HEK293 (cell line): ENCODE measurements around the gene FAAP100.

Experiments
- CTCF ChIA-PET: fragments of 350-600 bp; formaldehyde crosslinking; extraction: SDS; loops from one replicate; lab custom pipeline; 2021; ENCODE audit warnings: antibody characterized with exemption; lab: Yijun Ruan, JAX
- POLR2A ChIA-PET: fragments of 300-600 bp; formaldehyde crosslinking; extraction: SDS; loops from one replicate; lab custom pipeline; 2020; ENCODE audit warnings: antibody characterized with exemption, inconsistent platforms; lab: Yijun Ruan, JAX
- H3K27ac ChIP-seq: fragments of 200-500 bp; sonication (Bioruptor generic); 2 replicates; pipeline ENCODE4 v1.5.1; 2014; ENCODE audit warnings: low read depth, low read length, control low read depth, inconsistent platforms; ENCODE audit errors: extremely low read depth
- H3K36me3 ChIP-seq, 2 experiments: fragments of 200-500 bp in 1 of 2; sonication (Bioruptor generic) in 1 of 2; 1 replicate in 1 of 2; 2 replicates in 1 of 2; pipeline ENCODE4 v1.5.1; 2014 to 2017; ENCODE audit warnings: inconsistent platforms in 2 of 2, low read length in 2 of 2; ENCODE audit not compliant: control insufficient read depth in 2 of 2, insufficient read depth in 1 of 2
- H3K4me1 ChIP-seq: fragments of 200-500 bp; sonication (Bioruptor generic); 2 replicates; pipeline ENCODE4 v1.5.1; 2014; ENCODE audit warnings: mild to moderate bottlenecking, low read length, inconsistent platforms; ENCODE audit not compliant: control insufficient read depth, insufficient read depth
- H3K4me3 ChIP-seq: 2 replicates; pipeline ENCODE4 v1.5.1; 2011; ENCODE audit warnings: low read depth, mild to moderate bottlenecking, control low read depth, low read length, moderate library complexity
- H3K9me3 ChIP-seq: fragments of 200-500 bp; sonication (Bioruptor generic); 2 replicates; pipeline ENCODE4 v1.5.1; 2014; ENCODE audit warnings: low read depth, low read length, inconsistent platforms; ENCODE audit not compliant: control insufficient read depth, insufficient read depth
- HIC1 ChIP-seq: fragments of 450-650 bp; formaldehyde crosslinking; IDR thresholded peaks from 2 replicates; pipeline ENCODE4 v1.5.1; 2016; ENCODE audit warnings: missing biosample characterization, missing genetic modification characterization
- MEIS1 ChIP-seq: sonication (generic); formaldehyde crosslinking; IDR thresholded peaks from 2 replicates; pipeline ENCODE4 v1.8.1; 2022; ENCODE audit warnings: missing genetic modification reagents, mild to moderate bottlenecking, borderline replicate concordance
- PRDM10 ChIP-seq: fragments of 450-650 bp; formaldehyde crosslinking; IDR thresholded peaks from 2 replicates; pipeline ENCODE4 v1.5.1; 2016; ENCODE audit warnings: missing biosample characterization, missing genetic modification characterization
- RBAK ChIP-seq: fragments of 450-650 bp; formaldehyde crosslinking; IDR thresholded peaks from 2 replicates; pipeline ENCODE4 v1.5.1; 2016; ENCODE audit warnings: missing biosample characterization, missing genetic modification characterization
- ZBTB7A ChIP-seq: fragments of 450-650 bp; formaldehyde crosslinking; IDR thresholded peaks from 2 replicates; pipeline ENCODE4 v1.5.1; 2016; ENCODE audit warnings: low read depth, missing biosample characterization, missing genetic modification characterization
- ZBTB8A ChIP-seq: fragments of 450-650 bp; formaldehyde crosslinking; IDR thresholded peaks from 2 replicates; pipeline ENCODE4 v1.5.1; 2016; ENCODE audit warnings: missing biosample characterization, missing genetic modification characterization
- ZIC2 ChIP-seq: fragments of 450-650 bp; formaldehyde crosslinking; IDR thresholded peaks from 2 replicates; pipeline ENCODE4 v1.5.1; 2016; ENCODE audit warnings: missing biosample characterization, missing genetic modification characterization
- ZNF10 ChIP-seq: fragments of 450-650 bp; formaldehyde crosslinking; IDR thresholded peaks from 2 replicates; pipeline ENCODE4 v1.5.1; 2017; ENCODE audit warnings: missing biosample characterization, missing genetic modification characterization
- ZNF114 ChIP-seq: fragments of 450-650 bp; formaldehyde crosslinking; IDR thresholded peaks from 2 replicates; pipeline ENCODE4 v1.5.0; 2017; ENCODE audit warnings: missing biosample characterization, missing genetic modification characterization
- ZNF146 ChIP-seq: fragments of 450-650 bp; formaldehyde crosslinking; IDR thresholded peaks from 2 replicates; pipeline ENCODE4 v1.5.1; 2016; ENCODE audit warnings: missing biosample characterization, missing genetic modification characterization
- ZNF211 ChIP-seq: fragments of 450-650 bp; formaldehyde crosslinking; IDR thresholded peaks from 2 replicates; pipeline ENCODE4 v1.5.1; 2016; ENCODE audit warnings: low read depth, missing biosample characterization, missing genetic modification characterization
- ZNF221 ChIP-seq: fragments of 450-650 bp; formaldehyde crosslinking; IDR thresholded peaks from 2 replicates; pipeline ENCODE4 v1.5.1; 2017; ENCODE audit warnings: missing biosample characterization, missing genetic modification characterization, borderline replicate concordance
- ZNF239 ChIP-seq: fragments of 450-650 bp; formaldehyde crosslinking; IDR thresholded peaks from 2 replicates; pipeline ENCODE4 v1.5.1; 2016; ENCODE audit warnings: missing biosample characterization, missing genetic modification characterization
- ZNF292 ChIP-seq: fragments of 450-650 bp; formaldehyde crosslinking; IDR thresholded peaks from 2 replicates; pipeline ENCODE4 v1.5.1; 2016; ENCODE audit warnings: low read depth, missing biosample characterization, missing genetic modification characterization, borderline replicate concordance
- ZNF324 ChIP-seq: fragments of 450-650 bp; formaldehyde crosslinking; IDR thresholded peaks from 2 replicates; pipeline ENCODE4 v1.5.1; 2016; ENCODE audit warnings: missing biosample characterization, missing genetic modification characterization
- ZNF350 ChIP-seq: fragments of 450-650 bp; formaldehyde crosslinking; IDR thresholded peaks from 2 replicates; pipeline ENCODE4 v1.5.0; 2017; ENCODE audit warnings: missing biosample characterization, mild to moderate bottlenecking, missing genetic modification characterization
- ZNF362 ChIP-seq: fragments of 450-650 bp; formaldehyde crosslinking; IDR thresholded peaks from 2 replicates; pipeline ENCODE4 v1.5.1; 2016; ENCODE audit warnings: missing biosample characterization, missing genetic modification characterization
- ZNF366 ChIP-seq: fragments of 450-650 bp; formaldehyde crosslinking; conservative IDR thresholded peaks from 2 replicates; pipeline ENCODE4 v1.5.1; 2016; ENCODE audit warnings: missing biosample characterization, missing genetic modification characterization
- ZNF514 ChIP-seq: fragments of 450-650 bp; formaldehyde crosslinking; IDR thresholded peaks from 2 replicates; pipeline ENCODE4 v1.5.1; 2016; ENCODE audit warnings: missing biosample characterization, missing genetic modification characterization
- ZNF561 ChIP-seq: fragments of 450-650 bp; IDR thresholded peaks from 2 replicates; pipeline ENCODE4 v1.5.1; 2018; ENCODE audit warnings: missing biosample characterization, missing genetic modification characterization, borderline replicate concordance
- ZNF571 ChIP-seq: fragments of 450-650 bp; formaldehyde crosslinking; IDR thresholded peaks from 2 replicates; pipeline ENCODE4 v1.5.0; 2017; ENCODE audit warnings: missing biosample characterization, missing genetic modification characterization
- ZNF658 ChIP-seq: fragments of 450-650 bp; formaldehyde crosslinking; IDR thresholded peaks from 2 replicates; pipeline ENCODE4; 2016; ENCODE audit warnings: missing biosample characterization, missing genetic modification characterization
- ZNF660 ChIP-seq: fragments of 450-650 bp; IDR thresholded peaks from 2 replicates; pipeline ENCODE4 v1.5.1; 2018; ENCODE audit warnings: missing biosample characterization, mild to moderate bottlenecking, missing genetic modification characterization
- ZNF704 ChIP-seq: fragments of 450-650 bp; formaldehyde crosslinking; IDR thresholded peaks from 2 replicates; pipeline ENCODE4 v1.5.1; 2016; ENCODE audit warnings: missing biosample characterization, missing genetic modification characterization
- TF ChIP-seq, protein P1 (sequence below): fragments of 450-650 bp; formaldehyde crosslinking; optimal IDR thresholded peaks from 2 replicates; pipeline ENCODE3; 2016; ENCODE audit warnings: missing biosample characterization, mild to moderate bottlenecking, missing genetic modification characterization
- TF ChIP-seq, protein P2 (sequence below): fragments of 450-650 bp; formaldehyde crosslinking; IDR thresholded peaks from 2 replicates; pipeline ENCODE4 v1.5.1; 2016; ENCODE audit warnings: missing biosample characterization, missing genetic modification characterization, borderline replicate concordance

FAAP100 gene

GRCh38 chr17:81513372-81513752, 38.8 kb downstream of the FAAP100 start:
- Histone ChIP-seq H3K27ac (peak overlapping the region; percentile 100), H3K4me3 (peak overlapping the region; percentile 72), H3K9me3 (no peaks in the 10 kb centered on the region), H3K4me1 (peaks cover 17% of the 10 kb centered on the region), H3K36me3 (peaks cover 14 to 40% of the 10 kb centered on the region in 2 experiments)
- ChIA-PET POLR2A (interaction anchor here (1.2 to 9.9 kb wide), 16 partner anchors 11 to 222 kb away, joined by 3 to 85 read pairs (median 6); partner anchors contain the start of genes ARL16, BAHCC1, CCDC137 and FAAP100), CTCF (interaction anchor here (1.1 kb wide), 1 partner anchor 88 kb away, joined by 4 read pairs; no protein-coding TSS in a partner anchor)
- TF ChIP-seq HIC1 = no peak
- TF ChIP-seq MEIS1 (CRISPR knock-in tag) = no peak
- TF ChIP-seq, protein P1, sequence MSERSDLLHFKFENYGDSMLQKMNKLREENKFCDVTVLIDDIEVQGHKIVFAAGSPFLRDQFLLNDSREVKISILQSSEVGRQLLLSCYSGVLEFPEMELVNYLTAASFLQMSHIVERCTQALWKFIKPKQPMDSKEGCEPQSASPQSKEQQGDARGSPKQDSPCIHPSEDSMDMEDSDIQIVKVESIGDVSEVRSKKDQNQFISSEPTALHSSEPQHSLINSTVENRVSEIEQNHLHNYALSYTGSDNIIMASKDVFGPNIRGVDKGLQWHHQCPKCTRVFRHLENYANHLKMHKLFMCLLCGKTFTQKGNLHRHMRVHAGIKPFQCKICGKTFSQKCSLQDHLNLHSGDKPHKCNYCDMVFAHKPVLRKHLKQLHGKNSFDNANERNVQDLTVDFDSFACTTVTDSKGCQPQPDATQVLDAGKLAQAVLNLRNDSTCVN (tag by site-specific recombination) = no peak
- no peak for TF ChIP-seq ZNF239 (tag by site-specific recombination)
- no peak for TF ChIP-seq ZNF366 (tag by site-specific recombination)
- peak; percentile 40 for TF ChIP-seq ZIC2
- no peak for TF ChIP-seq ZNF350 (tag by site-specific recombination)
- TF ChIP-seq ZNF514 (tag by site-specific recombination) = no peak
- TF ChIP-seq ZBTB8A (tag by site-specific recombination) = peak; percentile 89
- TF ChIP-seq ZNF561 (tag by site-specific recombination) = no peak
- TF ChIP-seq ZNF211 (tag by site-specific recombination) = no peak
- TF ChIP-seq ZNF292 (tag by site-specific recombination) = no peak
- TF ChIP-seq ZNF704 (tag by site-specific recombination) = no peak
- no peak for TF ChIP-seq PRDM10 (tag by site-specific recombination)
- TF ChIP-seq, protein P2, sequence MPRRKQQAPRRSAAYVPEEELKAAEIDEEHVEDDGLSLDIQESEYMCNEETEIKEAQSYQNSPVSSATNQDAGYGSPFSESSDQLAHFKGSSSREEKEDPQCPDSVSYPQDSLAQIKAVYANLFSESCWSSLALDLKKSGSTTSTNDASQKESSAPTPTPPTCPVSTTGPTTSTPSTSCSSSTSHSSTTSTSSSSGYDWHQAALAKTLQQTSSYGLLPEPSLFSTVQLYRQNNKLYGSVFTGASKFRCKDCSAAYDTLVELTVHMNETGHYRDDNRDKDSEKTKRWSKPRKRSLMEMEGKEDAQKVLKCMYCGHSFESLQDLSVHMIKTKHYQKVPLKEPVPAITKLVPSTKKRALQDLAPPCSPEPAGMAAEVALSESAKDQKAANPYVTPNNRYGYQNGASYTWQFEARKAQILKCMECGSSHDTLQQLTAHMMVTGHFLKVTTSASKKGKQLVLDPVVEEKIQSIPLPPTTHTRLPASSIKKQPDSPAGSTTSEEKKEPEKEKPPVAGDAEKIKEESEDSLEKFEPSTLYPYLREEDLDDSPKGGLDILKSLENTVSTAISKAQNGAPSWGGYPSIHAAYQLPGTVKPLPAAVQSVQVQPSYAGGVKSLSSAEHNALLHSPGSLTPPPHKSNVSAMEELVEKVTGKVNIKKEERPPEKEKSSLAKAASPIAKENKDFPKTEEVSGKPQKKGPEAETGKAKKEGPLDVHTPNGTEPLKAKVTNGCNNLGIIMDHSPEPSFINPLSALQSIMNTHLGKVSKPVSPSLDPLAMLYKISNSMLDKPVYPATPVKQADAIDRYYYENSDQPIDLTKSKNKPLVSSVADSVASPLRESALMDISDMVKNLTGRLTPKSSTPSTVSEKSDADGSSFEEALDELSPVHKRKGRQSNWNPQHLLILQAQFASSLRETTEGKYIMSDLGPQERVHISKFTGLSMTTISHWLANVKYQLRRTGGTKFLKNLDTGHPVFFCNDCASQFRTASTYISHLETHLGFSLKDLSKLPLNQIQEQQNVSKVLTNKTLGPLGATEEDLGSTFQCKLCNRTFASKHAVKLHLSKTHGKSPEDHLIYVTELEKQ (tag by site-specific recombination) = no peak
- TF ChIP-seq ZNF658 (tag by site-specific recombination) = no peak
- no peak for TF ChIP-seq ZNF146 (tag by site-specific recombination)
- TF ChIP-seq ZNF221 (tag by site-specific recombination) = no peak
- peak; percentile 95; the same call in 1 of the 2 replicates for TF ChIP-seq ZBTB7A
- no peak for TF ChIP-seq ZNF10 (tag by site-specific recombination)
- TF ChIP-seq ZNF362 (tag by site-specific recombination) = no peak
- no peak for TF ChIP-seq ZNF571
- TF ChIP-seq ZNF114 (tag by site-specific recombination) = no peak
- 0 out of 2 replicates have a peak, but pooled peaks have one; percentile 2 for TF ChIP-seq ZNF660 (tag by site-specific recombination)
- no peak for TF ChIP-seq ZNF324 (tag by site-specific recombination)
- no peak for TF ChIP-seq RBAK (tag by site-specific recombination)
